ENCODE results near the gene PRPF40B.

The PRPF40B gene

DNA sequence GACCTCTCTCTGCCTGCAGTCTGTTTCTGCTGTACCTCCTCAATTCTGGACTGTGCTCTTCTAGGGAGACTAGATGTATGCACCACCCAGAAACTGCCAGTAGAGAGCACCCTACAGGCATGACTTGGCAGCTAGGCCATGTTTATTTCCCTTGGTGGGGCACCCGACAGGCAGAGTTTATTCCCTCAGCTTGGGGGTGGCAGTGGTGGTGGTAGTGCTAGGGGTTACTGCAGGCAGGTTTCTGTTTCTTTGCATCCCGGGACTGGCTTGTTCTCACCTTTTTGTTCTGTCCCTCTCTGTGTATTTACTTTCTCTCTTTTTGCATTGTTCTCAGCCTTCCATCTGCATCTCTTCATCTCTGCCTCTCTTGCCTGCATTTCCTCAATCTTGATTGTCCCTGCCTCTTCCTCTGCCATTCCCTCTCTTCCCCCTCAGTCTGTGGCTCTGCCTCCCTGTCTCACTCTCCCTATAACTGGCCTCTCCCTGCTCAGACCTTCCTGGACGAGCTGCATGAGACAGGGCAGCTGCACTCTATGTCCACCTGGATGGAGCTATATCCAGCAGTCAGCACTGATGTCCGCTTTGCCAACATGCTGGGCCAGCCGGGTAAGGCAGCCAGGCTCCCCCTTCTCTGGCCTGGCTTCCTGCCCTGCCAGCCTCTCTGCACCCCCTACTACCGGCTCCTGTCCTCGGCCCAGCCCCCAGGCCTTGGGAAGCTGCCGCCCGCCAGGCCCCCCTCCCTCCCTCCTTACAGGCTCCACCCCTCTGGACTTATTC lies 13.8 kb downstream of the PRPF40B start:
- DNase-seq = peak; percentile 45 to 52

DNA sequence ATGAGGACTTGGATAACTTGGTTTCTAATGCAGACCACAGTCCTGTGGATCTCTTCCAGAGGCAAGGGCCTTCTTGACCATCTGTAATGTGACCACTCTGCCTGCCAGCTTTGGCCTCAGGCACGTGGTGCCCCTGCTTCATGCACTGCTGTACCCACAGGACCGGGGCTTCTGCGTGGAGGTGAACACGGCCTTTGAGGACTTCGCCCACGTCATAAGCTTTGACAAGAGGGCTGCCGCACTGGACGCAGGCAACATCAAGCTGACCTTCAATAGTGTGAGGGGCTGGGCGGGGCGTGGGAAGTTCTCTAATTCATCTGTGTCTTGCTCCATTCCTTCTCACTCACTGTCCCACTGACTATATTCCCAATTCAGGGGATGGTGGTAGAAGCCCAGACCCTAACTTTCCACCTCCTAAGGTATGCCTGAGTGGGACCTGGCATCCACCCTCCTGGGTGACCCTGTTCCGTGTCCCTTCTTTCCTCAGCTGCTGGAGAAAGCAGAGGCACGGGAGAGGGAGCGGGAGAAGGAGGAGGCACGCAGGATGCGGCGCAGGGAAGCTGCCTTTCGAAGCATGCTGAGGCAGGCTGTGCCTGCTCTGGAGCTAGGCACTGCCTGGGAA lies 18.5 kb downstream of the PRPF40B start:
- no peak for DNase-seq

DNA sequence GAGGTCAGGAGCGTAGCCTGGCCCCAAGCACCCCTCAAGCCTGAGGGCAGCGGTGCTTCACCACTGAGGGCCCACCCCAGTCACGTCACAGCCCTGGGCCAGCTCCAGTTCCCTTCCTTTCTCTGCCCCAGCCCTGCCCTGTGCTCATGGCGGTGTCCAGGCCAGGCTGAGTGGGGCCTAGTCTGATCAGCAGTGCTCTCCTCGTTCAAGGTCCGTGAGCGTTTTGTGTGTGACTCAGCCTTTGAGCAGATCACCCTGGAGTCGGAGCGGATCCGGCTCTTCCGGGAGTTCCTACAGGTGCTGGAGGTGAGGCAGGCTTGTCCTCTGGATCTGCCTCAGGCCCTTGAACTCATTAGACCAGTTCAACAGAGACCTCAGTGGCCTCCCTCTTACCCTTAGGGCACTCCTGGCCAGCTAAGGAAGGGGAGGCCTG lies 19.0 kb downstream of the PRPF40B start:
- DNase-seq = no peak

DNA sequence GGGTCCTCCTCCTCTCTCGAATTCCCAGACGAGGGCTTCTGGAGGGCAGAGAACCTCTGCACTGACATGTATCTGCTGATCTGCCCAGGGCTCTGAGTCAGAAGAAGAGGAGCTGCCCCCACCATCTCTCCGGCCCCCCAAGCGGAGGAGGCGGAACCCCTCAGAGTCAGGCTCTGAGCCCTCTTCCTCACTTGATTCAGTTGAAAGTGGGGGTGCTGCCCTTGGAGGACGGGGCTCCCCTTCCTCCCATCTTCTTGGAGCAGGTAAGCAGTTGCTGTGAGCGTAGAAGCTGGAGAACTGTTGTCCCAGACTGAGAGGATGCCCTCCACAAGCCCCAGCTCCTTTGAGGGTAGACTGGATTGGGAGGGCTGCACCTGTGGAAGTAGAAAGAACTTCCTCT lies 19.8 kb downstream of the PRPF40B start:
- DNase-seq = no peak

DNA sequence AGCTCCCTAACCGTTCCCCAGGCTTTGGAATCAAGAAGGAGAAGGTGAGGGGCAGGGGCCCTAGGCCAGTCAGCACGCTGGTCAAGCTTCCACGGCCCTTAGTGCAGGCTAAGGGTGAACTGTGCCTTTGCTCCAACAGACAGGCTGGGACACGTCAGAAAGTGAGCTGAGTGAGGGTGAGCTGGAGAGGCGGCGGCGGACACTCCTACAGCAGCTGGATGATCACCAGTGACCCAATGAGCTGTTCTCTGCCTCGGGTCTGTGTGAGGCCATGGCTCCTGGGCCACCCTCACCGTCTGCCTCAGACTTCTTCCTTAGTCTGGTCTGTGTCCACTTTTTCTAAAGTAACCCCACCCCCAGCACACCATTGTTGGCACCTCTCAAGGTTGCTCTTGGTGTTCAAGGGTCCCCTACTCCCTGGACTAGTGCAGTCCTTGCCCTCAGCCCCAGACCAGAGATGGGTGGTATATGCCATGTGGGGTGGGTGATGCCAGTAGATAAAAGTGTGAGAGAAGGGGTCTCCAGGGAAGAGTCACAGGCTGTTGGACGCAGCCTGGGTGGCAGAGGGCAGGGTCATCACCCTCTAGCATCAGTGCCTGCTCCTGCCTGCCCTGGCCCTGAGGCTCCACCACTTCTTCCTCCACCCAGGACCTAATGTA lies 20.7 kb downstream of the PRPF40B start:
- no peak for DNase-seq

DNA sequence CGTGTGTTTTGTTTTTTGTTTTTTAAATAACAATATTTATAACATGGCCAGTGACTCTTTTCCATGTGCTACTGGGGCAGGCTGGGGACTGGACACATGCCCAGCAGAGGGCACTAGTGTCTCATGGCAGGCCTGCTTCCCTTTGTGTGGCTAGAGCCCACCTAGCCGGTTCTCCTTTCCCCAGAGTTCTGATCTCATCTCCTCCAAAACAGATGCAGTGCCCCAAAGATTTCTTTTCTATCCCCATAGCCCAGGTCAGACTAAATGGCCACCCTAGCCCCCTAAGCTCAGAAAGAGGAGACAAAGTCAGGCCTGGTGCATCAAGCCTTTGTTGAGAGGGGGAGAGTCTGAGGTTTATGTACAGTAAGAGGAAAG lies 21.2 kb downstream of the PRPF40B start:
- DNase-seq = peak in 1 of 2 experiments; percentile 67

DNA sequence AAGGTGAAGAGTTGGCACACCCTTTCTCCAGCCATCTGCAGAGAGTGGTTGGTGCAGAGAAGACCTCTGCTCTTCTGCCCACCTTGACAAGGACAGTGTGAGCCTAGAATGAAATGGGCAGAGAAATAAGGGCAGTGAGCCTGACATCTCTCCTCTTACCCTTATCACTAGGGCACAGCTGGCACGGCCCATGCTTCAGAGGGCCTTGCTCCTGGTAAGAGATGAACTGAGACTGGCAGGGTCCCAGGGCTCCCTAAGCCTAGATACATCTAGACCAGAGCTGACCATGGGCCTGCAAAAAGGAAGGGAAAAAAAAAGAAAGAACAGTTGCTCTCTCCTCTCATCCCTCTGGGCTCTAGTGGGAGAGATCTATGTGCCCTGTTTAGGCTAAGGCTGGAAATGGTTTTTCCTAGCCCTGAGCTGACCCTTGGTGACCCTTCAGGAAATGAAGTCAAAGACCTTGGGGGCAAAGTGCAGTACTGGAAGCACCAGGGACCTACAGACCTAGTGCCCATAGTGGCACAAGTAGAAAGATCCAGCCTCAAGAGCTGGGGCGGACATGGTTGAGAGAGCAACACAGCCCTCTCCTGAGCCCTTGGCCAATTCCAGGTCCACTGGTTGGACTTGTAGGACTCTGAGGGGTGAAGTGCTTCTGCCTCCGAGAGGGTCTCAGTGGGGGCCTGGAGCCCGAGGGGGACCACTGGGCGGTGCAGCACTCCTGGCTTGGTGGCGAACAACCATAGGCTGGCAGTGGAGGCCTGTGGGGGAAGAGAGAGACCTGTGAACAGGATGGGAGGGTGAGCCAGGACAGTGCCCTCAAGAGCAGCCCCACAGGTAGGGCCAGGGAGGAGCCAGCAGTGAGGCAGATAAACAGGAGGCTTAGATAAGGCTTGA lies 22.0 kb downstream of the PRPF40B start:
- no peak for DNase-seq

DNA sequence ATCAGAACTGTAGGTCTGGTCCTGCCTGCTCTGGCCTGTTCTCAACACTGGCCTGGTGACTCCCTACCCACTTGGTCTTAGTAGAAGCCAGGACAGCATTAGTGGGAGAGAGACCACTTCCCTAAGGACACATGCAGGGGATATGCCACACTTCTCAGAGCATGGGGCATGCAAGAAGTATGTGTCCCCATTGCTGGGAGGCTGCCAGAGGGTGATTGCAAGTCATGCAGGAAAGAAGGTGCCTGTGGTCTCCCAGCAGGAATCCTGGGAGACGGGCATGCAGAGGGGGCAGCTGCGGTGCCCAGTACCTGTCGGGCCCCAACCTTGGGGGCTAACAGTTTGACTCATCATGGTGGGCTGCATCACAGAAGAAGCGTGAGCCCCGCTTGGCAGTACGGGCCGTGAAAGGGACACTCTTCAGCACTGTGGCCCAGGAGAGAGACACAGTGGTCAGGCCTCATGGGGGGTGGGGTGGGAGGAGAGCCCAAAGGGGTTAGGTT lies 23.0 kb downstream of the PRPF40B start:
- DNase-seq = no peak

DNA sequence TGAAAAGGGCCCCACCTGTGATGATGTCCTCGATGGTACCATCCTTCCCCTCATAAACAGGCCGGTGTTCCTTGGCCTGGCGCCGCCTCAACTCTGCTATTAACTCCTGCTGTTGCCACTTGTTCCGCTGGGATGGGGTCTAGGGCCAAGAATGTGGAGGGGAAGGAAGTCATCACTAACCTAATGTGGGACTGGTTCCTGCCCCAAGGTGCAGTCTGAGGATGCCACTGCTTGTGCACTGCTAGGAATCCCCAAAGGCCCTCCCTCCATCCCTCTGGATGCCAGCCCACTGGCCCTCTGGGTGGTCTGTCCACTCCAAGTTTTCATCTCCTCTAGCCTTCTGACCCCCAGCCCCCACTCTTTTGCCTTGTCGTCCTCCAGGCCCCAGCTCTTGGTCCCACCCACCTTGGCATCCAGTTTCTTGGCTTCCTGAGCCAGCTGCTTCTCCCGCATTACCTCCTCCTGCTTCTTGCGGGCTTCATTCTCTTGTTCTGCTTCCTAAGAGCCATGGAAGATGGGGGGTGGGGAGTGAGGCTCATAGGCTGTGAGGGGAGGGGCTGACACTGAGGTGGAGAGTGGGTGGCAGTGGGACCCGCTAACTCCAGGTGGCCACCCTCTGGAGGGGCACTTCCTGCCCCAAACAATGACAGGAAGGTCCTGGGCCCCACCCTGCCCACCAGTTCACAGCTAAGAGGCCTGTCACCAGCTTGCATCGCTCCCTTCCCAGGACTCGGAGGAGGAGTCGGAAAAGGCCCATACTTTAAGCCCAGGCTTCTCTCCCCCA lies 23.7 kb downstream of the PRPF40B start:
- DNase-seq = no peak

DNA sequence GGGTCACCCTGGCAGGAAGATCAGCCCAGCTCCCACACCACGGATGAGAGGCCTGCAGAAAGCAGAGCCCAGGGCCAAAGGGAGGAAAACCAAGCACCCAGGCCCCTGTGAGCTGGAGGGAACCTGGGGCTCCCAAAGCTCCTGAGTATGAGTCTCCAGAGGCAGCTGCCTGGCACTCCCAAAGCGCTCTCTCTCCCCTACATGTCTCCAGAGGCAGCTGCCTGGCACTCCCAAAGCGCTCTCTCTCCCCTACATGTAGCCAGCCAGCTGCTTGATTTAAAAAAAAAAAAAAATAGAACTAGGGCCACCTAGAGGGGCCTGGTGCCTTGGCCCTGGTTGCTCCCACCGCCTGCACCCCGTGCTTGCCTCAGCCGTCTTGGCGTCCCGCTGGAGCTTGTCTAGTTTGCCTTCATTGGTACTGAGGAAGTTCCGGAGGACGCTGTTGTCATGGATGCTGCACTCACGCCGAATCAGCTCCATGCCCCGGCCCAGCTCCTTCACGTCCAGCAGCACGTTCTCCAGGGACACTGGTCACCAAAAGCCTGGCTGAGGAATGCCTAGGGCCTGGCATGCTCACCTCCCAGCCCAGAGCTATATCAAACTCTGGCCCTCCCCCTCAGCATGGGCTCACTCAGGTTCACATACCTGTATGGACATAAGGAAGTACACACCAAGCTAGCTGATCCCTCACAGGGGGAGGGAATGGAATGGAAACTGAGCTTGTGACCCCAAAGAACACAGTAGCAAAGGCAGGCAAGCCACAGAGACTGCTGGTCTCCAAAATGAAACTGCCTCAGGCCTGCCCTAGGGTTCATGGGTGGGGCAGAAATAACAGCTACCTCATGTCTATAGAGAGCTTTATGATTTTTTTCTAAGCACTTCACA lies 24.7 kb downstream of the PRPF40B start:
- DNase-seq = no peak

DNA sequence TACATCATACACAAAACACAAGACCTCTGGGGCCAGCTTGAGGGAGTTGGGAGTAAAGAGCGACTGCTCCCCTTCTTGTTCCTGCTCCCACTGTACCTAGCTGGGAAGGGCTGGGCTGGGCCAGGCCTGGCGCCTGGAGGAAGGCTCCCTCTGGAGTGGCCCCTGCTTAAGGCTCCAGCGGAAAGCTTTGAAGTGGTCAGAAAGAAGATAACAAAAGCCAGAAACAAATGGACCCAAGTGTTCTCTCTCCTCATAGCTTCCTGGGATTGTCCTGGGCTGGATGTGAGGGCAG lies 25.3 kb downstream of the PRPF40B start:
- DNase-seq = no peak

DNA sequence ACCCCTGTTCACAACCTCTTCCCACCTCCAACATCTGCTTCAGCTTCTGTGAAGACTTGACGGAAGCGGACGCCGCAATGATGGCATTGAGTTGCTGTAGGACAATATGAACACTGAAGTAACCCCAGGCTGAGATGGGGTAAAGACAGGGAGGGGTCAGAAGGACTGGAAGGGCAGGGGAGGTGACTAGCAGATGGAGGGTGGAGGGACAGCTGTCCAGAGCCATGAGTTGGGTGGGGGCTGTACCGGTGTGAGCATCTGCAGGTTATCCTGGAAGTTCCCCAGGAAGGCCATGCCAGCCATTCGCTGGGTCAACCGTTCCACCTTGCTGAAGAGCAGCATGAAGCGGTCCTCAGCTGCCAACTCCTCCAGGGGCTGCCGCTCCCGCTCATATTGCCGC lies 26.1 kb downstream of the PRPF40B start:
- DNase-seq = no peak

DNA sequence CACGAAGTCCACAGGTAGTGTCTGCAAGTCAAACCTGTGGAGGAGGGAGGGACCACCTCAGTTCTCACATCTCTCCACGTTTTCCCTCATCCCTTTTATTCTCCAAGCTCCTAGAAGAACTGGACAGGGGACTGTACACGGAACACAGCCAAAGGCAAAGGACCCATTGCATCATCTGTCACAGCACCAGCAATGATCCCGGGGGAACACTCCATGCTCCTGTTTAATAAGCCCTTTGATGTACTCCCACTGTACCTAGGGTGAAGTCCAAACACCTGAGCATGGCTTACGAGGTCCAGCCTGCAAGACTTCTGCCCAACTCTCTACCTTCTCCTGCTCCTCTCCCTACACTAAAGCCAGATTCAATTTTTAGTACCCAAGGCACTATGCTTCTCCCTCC lies 26.5 kb downstream of the PRPF40B start:
- no peak for DNase-seq

DNA sequence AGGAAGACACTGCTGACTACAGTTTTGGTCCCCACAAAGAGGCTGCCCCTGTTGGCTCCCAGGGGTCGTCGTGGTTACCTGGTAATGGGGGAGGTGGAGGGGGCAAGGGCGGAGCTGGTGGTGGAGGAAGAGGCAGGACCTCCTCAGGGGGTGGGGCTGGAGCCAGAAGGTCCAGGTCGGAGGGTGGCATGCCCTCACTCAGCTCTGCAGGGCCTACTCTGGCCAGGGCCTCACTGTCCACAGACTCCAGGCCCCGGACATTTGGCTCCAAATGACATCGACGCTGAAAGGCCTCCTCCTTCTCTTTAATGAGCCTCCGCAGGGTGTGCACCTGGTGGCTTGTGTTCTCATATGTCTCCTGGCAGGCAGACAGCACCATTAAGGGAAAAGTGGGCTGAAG lies 28.5 kb downstream of the PRPF40B start:
- no peak for DNase-seq

DNA sequence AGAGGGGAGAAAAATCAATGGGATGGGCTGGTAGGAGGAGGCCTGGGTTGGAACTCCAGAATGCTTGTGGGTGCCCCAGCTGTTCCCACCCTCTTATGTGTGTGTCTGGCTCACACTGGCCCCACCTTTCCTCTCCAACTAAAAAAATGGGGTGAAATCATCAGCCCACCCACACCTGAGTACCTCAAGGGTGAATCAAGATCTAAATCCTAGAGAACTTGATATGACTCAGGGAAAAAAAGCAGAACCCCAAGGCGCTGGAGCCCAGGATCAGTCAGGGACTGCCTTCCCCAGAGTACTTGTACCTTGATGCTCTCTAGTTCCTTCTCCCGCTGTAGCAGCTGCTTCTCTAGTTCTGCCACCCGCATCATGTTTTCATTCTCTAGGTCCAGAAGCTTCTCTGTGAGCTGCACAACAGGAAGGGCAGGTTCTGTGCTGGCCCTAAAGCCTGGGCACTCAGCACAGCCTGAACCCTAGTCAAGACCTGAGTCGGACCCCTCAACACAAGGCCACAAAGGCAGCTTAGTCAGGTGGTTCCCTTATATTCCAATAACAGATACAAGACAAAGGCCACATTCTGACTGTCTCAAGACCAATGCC lies 29.7 kb downstream of the PRPF40B start:
- DNase-seq = no peak

DNA sequence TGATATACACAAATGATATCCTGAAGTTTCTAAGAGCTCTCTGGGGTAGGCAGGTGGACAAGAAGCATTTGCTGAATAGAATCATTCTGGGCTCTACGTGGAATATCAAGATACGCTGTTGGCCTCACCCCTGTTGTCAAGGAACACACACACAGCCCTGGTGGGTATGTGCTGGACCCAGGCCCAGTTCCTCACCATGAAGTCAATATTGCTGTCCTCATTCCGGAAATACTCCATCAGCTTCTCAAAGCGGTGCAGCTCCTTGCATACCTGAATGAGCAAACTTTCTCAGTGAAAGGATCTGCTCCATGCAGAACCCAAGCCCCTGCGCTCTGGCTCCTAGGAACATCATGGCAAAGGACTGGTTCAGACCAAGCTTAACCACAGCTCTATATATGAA lies 31.4 kb downstream of the PRPF40B start:
- DNase-seq = no peak

DNA sequence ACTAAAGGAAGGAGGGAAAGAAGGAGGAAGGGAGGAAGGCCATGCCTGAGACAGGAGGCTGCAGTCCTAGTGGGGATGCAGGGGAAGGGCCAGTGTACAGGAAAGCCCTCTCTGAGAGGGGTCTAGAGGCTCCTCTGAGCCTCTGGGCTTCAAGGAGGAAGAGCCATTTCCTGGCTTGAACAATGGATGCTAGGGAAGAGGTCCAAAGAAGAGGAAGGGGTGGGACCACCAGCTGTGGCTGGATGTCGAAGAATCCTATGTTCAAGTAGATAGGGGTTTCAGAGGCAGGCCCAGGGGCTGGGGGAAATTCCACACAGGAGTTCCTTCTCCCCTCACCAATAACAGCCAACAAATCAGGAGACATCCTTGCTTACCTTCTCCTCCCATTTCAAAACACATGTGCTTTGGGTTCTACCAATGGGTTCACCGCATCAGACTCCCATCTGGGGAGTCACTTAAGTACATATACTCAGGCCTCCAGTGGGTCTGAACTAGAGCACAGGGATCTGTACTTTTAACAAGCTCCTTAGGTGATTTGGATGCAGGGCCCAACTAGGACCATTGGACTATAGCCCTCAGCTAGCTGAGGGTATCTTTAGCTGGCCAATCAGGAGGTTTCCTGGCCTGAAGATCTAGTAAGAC lies 32.4 kb downstream of the PRPF40B start:
- DNase-seq = no peak

DNA sequence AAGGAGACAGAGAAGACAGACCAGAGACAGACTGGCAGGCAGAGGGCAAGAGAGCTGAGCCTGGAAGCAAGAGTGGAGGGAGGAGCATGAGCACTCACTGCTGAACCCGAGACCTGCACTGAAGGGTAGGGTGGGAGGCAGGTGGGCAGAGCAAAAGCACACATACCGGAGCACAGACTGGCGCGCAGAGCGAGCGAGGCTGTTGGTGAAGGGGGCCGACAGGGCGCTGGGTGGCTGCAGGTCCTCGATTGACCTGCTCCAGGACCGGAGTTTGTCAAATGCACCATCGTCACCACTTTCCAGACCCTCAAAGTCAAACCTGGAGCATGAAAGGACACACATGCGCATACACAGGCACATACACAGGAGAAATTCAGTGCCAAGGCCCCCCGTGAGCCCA lies 34.9 kb downstream of the PRPF40B start:
- no peak for DNase-seq

DNA sequence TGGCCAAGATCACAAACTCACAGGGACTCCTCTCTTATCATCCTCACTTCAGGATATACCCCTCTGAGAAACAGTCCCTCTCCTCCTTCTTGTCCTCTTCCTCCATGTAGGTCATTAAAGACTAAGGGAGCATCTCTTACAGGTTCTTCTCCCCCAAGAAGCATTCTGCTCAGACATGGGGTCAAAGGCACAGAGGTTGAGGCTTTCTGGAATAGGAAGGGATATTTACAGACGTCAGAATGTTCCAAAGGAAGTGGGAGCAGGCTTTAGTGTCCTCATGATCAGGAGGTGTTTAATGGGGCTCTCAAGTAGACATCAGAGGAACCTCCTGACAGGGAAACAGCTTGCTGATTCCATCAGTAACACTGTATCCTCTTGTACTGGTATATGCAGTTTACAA lies 36.4 kb downstream of the PRPF40B start:
- no peak for DNase-seq

DNA sequence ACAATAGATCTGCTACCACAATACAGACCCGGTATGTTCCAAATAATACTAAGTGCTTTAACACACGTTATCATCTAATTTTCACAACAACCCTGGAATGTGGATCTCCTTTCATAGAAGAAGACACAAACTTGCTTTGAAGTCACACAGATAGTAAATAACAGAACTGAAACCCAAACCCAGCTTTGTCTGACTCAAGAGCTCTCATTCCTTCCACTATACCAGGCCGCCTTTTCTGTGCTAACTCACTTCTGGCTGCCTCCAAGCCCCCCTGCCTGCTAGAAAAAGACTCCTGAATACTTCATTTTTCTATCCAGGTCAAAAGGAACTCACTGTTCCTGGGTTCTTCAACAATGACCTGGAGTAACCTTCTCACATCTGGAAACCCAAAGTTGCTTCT lies 37.8 kb downstream of the PRPF40B start:
- DNase-seq = no peak
